Measurements from ENCODE around the gene MGME1.

MGME1 gene

DNA sequence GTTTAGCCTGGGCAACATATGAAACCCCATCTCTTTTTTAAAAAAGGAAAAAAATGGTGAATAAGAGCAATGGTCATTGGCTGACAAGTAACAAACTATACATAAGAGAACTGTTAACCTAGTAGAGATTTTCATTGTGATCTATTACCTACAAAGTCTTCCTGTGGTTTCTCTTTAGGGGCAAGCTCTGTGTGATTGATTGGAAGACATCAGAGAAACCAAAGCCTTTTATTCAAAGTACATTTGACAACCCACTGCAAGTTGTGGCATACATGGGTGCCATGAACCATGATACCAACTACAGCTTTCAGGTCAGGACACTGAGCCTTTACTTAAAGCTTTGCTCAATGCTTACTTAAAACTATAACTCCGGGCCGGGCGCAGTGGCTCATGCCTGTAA is 19.2 kb downstream of the MGME1 start:
- DNase-seq, result no peak
- no peak overlapping the region for H3K4me3 ChIP-seq (ENCODE audit: low read depth, low read length)
- H3K27ac ChIP-seq, result no peak overlapping the region
- no peaks in the 10 kb centered on the region for H3K9me3 ChIP-seq (ENCODE audit: severe bottlenecking)
- H3K27me3 ChIP-seq (ENCODE audit: insufficient read depth, low read depth, severe bottlenecking), result no peaks in the 10 kb centered on the region
- peaks cover 26% of the 10 kb centered on the region for H3K36me3 ChIP-seq
- TF ChIP-seq, protein P1, sequence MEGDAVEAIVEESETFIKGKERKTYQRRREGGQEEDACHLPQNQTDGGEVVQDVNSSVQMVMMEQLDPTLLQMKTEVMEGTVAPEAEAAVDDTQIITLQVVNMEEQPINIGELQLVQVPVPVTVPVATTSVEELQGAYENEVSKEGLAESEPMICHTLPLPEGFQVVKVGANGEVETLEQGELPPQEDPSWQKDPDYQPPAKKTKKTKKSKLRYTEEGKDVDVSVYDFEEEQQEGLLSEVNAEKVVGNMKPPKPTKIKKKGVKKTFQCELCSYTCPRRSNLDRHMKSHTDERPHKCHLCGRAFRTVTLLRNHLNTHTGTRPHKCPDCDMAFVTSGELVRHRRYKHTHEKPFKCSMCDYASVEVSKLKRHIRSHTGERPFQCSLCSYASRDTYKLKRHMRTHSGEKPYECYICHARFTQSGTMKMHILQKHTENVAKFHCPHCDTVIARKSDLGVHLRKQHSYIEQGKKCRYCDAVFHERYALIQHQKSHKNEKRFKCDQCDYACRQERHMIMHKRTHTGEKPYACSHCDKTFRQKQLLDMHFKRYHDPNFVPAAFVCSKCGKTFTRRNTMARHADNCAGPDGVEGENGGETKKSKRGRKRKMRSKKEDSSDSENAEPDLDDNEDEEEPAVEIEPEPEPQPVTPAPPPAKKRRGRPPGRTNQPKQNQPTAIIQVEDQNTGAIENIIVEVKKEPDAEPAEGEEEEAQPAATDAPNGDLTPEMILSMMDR (IDR thresholded peaks at IDR 0.05; ENCODE audit: low read depth, low read length), result no peak

DNA sequence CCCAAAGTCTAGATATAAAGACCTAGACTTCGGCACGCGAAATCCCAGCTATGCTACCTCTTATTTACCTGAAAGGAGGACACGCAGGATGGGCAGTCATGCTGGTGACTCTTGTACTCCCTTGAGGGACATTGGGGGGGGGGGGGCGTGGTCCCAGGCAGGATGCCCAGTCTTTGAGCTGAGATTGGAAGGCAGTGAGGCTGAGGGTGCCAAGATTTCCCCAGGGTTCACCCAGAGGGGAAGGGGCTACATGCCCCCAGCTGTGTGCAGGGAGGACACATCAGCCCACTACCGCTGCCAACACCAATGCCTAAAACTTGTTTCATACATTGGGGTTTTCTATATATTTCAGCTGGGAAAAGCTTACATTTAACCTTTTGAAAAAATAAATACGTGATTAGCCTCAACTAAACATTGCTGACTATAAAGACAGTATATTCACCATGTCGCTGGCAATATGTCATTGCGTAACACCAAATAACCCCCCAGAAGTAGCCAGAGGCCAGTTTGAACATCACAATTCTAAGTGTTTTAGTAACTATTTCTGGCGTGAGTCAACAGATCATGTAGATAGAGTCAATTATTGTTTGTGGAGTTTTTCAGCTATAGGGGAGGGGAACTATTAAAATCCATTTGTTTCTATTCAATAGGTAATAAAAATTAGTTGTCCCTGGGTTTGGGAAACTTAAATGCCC is 21.6 kb downstream of the MGME1 start:
- H3K27ac ChIP-seq, result no peak overlapping the region
- TF ChIP-seq, protein P1 (IDR thresholded peaks at IDR 0.05; ENCODE audit: low read depth, low read length), result no peak
- H3K36me3 ChIP-seq, result peaks cover 22% of the 10 kb centered on the region
- no peaks in the 10 kb centered on the region for H3K9me3 ChIP-seq (ENCODE audit: severe bottlenecking)
- no peak overlapping the region for H3K4me3 ChIP-seq (ENCODE audit: low read depth, low read length)
- no peak for DNase-seq
- H3K27me3 ChIP-seq (ENCODE audit: insufficient read depth, low read depth, severe bottlenecking), result no peaks in the 10 kb centered on the region

DNA sequence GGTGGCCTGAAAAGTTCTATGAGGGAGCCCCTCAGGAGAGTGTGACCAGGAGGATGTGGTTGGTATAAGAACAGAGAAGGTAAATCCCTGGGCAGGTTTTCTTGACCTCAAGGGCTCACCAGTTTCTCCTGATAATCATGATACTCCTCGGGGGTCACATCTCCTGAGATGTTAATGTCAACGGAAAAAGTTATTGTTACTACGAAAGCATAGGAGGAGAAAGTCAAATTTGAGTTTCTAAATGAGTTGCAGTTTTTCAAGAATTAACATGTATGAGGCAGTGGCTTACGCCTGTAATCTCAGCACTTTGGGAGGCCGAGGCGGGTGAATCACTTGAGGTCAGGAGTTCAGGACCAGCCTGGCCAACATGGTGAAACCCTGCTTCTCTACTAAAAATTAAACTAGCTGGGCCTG is 23.4 kb downstream of the MGME1 start:
- Histone ChIP-seq H3K4me3 (ENCODE audit: low read depth, low read length) (no peak overlapping the region), H3K27ac (no peak overlapping the region)

DNA sequence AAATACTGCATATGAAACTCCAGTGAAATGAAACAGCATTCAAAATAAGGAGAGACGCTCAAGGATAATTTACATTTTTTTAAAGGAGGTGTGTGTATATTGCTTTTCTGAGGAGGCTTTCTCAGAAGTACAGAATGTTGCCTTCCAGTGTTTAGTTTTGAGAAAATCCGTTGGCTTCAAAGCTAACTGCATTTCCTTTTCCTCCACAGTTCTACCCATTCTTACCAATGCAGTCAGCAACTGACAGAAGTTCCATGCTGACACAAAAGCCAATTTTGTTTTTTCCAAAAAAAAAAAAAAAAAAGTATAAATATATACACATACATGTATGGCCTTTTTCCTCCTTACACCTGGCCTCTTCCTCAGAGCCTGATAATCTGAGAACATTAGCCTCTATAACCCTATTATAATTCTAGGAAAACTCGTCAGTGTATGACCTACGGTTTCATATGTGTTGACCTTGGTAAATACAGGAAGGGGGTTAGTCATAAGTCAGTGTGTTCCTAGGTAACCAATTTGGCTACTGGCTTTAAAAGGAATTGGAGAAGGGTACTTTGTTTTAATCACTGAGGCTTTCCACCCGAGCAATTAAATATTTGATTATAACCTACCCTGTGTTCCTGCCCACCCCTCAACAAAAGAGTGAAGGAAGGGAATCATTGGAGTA is 24.2 kb downstream of the MGME1 start:
- Histone ChIP-seq H3K27ac (no peak overlapping the region), H3K36me3 (peaks cover 21% of the 10 kb centered on the region), H3K9me3 (ENCODE audit: severe bottlenecking) (no peaks in the 10 kb centered on the region), H3K4me3 (ENCODE audit: low read depth, low read length) (no peak overlapping the region), H3K27me3 (ENCODE audit: insufficient read depth, low read depth, severe bottlenecking) (no peaks in the 10 kb centered on the region)
- TF ChIP-seq, protein P1 (IDR thresholded peaks at IDR 0.05; ENCODE audit: low read depth, low read length), result no peak
- no peak for DNase-seq

More for the DNA sequence above, 23.4 kb downstream of the MGME1 start:
- Histone ChIP-seq H3K27me3 (ENCODE audit: insufficient read depth, low read depth, severe bottlenecking) (no peaks in the 10 kb centered on the region), H3K9me3 (ENCODE audit: severe bottlenecking) (no peaks in the 10 kb centered on the region), H3K36me3 (peaks cover 22% of the 10 kb centered on the region)
- TF ChIP-seq, protein P1 (IDR thresholded peaks at IDR 0.05; ENCODE audit: low read depth, low read length), result no peak
- no peak for DNase-seq

DNA sequence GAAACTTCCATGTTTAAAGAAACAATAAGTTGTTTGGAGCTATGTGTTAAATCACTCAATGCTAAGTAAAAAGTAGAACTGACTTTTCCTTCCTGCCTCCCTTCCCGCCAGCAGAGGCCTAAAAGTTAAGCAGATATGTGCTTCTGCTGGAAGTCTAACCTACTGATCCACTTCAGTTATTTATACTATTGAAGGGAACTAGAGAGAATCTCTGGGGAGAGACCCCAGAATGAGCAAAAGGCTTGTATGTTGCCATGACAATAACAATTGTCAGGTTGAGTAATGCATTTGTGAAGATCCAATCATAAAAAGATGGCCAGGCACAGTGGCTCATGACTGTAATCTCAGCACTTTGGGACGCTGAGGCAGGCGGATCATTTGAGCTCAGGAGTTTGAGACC is 24.7 kb downstream of the MGME1 start:
- Histone ChIP-seq H3K27ac (no peak overlapping the region), H3K27me3 (ENCODE audit: insufficient read depth, low read depth, severe bottlenecking) (no peaks in the 10 kb centered on the region), H3K4me3 (ENCODE audit: low read depth, low read length) (no peak overlapping the region), H3K36me3 (peaks cover 18% of the 10 kb centered on the region), H3K9me3 (ENCODE audit: severe bottlenecking) (no peaks in the 10 kb centered on the region)
- TF ChIP-seq, protein P1 (IDR thresholded peaks at IDR 0.05; ENCODE audit: low read depth, low read length), result no peak
- no peak for DNase-seq
